Rectal smooth muscle tissue (tissue), 1 donor: Measurements from ENCODE around the gene STX8.

Source experiments
- H3K27ac ChIP-seq: one replicate; pipeline ENCODE4 v1.7.0; 2013; ENCODE audit warnings: low read depth, low read length, inconsistent platforms
- H3K27me3 ChIP-seq: one replicate; pipeline ENCODE4 v1.7.0; 2013; ENCODE audit warnings: low read length; ENCODE audit not compliant: control insufficient read depth, insufficient read depth
- H3K36me3 ChIP-seq: one replicate; pipeline ENCODE4 v1.7.0; 2013; ENCODE audit warnings: low read length; ENCODE audit not compliant: control insufficient read depth, insufficient read depth
- H3K4me1 ChIP-seq: one replicate; pipeline ENCODE4 v1.7.0; 2013; ENCODE audit warnings: low read length; ENCODE audit not compliant: control insufficient read depth, insufficient read depth
- H3K4me3 ChIP-seq: one replicate; pipeline ENCODE4 v1.7.0; 2013; ENCODE audit warnings: low read length
- H3K9ac ChIP-seq: one replicate; pipeline ENCODE4 v1.7.0; 2013; ENCODE audit warnings: low read length

The STX8 gene

GRCh38 chr17:9230861-9231260 is 344.8 kb downstream of the STX8 start:
- Histone ChIP-seq H3K36me3 (no peaks in the 10 kb centered on the region), H3K27ac (no peak overlapping the region), H3K27me3 (no peaks in the 10 kb centered on the region), H3K4me1 (peaks cover 8% of the 10 kb centered on the region), H3K9ac (no peak overlapping the region), H3K4me3 (no peak overlapping the region)

GRCh38 chr17:9230346-9230745 is 345.3 kb downstream of the STX8 start:
- H3K4me1 ChIP-seq = peaks cover 8% of the 10 kb centered on the region
- no peak overlapping the region for H3K4me3 ChIP-seq
- H3K9ac ChIP-seq = no peak overlapping the region
- H3K36me3 ChIP-seq = no peaks in the 10 kb centered on the region
- H3K27me3 ChIP-seq = no peaks in the 10 kb centered on the region
- H3K27ac ChIP-seq = no peak overlapping the region

- H3K36me3 ChIP-seq = no peaks in the 10 kb centered on the region
- no peak overlapping the region for H3K27ac ChIP-seq
- H3K4me3 ChIP-seq = no peak overlapping the region
- H3K27me3 ChIP-seq = no peaks in the 10 kb centered on the region
- H3K9ac ChIP-seq = no peak overlapping the region
- peaks cover 8% of the 10 kb centered on the region for H3K4me1 ChIP-seq
Observed at GRCh38 chr17:9229826-9230201, 345.8 kb downstream of the STX8 start.

GRCh38 chr17:9229160-9229825 is 346.3 kb downstream of the STX8 start:
- Histone ChIP-seq H3K9ac (no peak overlapping the region), H3K27me3 (no peaks in the 10 kb centered on the region), H3K4me3 (no peak overlapping the region), H3K4me1 (peaks cover 8% of the 10 kb centered on the region), H3K27ac (no peak overlapping the region), H3K36me3 (no peaks in the 10 kb centered on the region)

- H3K4me1 ChIP-seq = peaks cover 8% of the 10 kb centered on the region
- H3K36me3 ChIP-seq = no peaks in the 10 kb centered on the region
- no peak overlapping the region for H3K27ac ChIP-seq
- H3K27me3 ChIP-seq = no peaks in the 10 kb centered on the region
- H3K9ac ChIP-seq = no peak overlapping the region
- no peak overlapping the region for H3K4me3 ChIP-seq
Observed at GRCh38 chr17:9228408-9229159, 347.0 kb downstream of the STX8 start.

GRCh38 chr17:9227819-9228407 is 347.7 kb downstream of the STX8 start:
- Histone ChIP-seq H3K4me3 (no peak overlapping the region), H3K27me3 (no peaks in the 10 kb centered on the region), H3K27ac (no peak overlapping the region), H3K9ac (no peak overlapping the region), H3K36me3 (no peaks in the 10 kb centered on the region), H3K4me1 (peaks cover 8% of the 10 kb centered on the region)

- H3K27ac ChIP-seq = no peak overlapping the region
- H3K4me1 ChIP-seq = peaks cover 8% of the 10 kb centered on the region
- H3K27me3 ChIP-seq = no peaks in the 10 kb centered on the region
- no peaks in the 10 kb centered on the region for H3K36me3 ChIP-seq
- no peak overlapping the region for H3K9ac ChIP-seq
- no peak overlapping the region for H3K4me3 ChIP-seq
Observed at GRCh38 chr17:9226794-9227135, 348.9 kb downstream of the STX8 start.

- H3K27ac ChIP-seq = no peak overlapping the region
- H3K36me3 ChIP-seq = no peaks in the 10 kb centered on the region
- H3K4me3 ChIP-seq = no peak overlapping the region
- H3K27me3 ChIP-seq = no peaks in the 10 kb centered on the region
- peaks cover 8% of the 10 kb centered on the region for H3K4me1 ChIP-seq
- H3K9ac ChIP-seq = no peak overlapping the region
Observed at GRCh38 chr17:9226130-9226793, 349.4 kb downstream of the STX8 start.

- H3K4me3 ChIP-seq = no peak overlapping the region
- H3K27ac ChIP-seq = no peak overlapping the region
- no peaks in the 10 kb centered on the region for H3K36me3 ChIP-seq
- peaks cover 8% of the 10 kb centered on the region for H3K4me1 ChIP-seq
- no peaks in the 10 kb centered on the region for H3K27me3 ChIP-seq
- H3K9ac ChIP-seq = no peak overlapping the region
Observed at GRCh38 chr17:9225305-9226101, 350.1 kb downstream of the STX8 start.

GRCh38 chr17:9224485-9224884 is 351.1 kb downstream of the STX8 start:
- H3K27me3 ChIP-seq = no peaks in the 10 kb centered on the region
- no peak overlapping the region for H3K9ac ChIP-seq
- peaks cover 8% of the 10 kb centered on the region for H3K4me1 ChIP-seq
- H3K36me3 ChIP-seq = no peaks in the 10 kb centered on the region
- no peak overlapping the region for H3K4me3 ChIP-seq
- H3K27ac ChIP-seq = no peak overlapping the region

- no peak overlapping the region for H3K27ac ChIP-seq
- no peak overlapping the region for H3K4me3 ChIP-seq
- no peaks in the 10 kb centered on the region for H3K27me3 ChIP-seq
- H3K36me3 ChIP-seq = no peaks in the 10 kb centered on the region
- H3K9ac ChIP-seq = no peak overlapping the region
- H3K4me1 ChIP-seq = peaks cover 8% of the 10 kb centered on the region
Observed at GRCh38 chr17:9223531-9223930, 352.1 kb downstream of the STX8 start.

GRCh38 chr17:9221922-9222180 is 353.8 kb downstream of the STX8 start:
- Histone ChIP-seq H3K27me3 (no peaks in the 10 kb centered on the region), H3K36me3 (no peaks in the 10 kb centered on the region), H3K4me1 (no peaks in the 10 kb centered on the region), H3K9ac (no peak overlapping the region), H3K27ac (no peak overlapping the region), H3K4me3 (no peak overlapping the region)
